Brain pericyte (primary cell): ENCODE results near the gene SMIM1.
A peak's percentile ranks its signal among the peaks of the same experiment; 100 is the strongest.
"Not testable (repeated sequence)": the region's sequence is repeated elsewhere in the genome, so short reads cannot be mapped to it uniquely, and the experiment has no call there.

Experiments
- DNase-seq: peaks from one replicate; pipeline ENCODE4 v3.0.0-alpha.2; 2012; ENCODE audit warnings: low read depth, low spot score

The SMIM1 gene, protein sequence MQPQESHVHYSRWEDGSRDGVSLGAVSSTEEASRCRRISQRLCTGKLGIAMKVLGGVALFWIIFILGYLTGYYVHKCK

DNA sequence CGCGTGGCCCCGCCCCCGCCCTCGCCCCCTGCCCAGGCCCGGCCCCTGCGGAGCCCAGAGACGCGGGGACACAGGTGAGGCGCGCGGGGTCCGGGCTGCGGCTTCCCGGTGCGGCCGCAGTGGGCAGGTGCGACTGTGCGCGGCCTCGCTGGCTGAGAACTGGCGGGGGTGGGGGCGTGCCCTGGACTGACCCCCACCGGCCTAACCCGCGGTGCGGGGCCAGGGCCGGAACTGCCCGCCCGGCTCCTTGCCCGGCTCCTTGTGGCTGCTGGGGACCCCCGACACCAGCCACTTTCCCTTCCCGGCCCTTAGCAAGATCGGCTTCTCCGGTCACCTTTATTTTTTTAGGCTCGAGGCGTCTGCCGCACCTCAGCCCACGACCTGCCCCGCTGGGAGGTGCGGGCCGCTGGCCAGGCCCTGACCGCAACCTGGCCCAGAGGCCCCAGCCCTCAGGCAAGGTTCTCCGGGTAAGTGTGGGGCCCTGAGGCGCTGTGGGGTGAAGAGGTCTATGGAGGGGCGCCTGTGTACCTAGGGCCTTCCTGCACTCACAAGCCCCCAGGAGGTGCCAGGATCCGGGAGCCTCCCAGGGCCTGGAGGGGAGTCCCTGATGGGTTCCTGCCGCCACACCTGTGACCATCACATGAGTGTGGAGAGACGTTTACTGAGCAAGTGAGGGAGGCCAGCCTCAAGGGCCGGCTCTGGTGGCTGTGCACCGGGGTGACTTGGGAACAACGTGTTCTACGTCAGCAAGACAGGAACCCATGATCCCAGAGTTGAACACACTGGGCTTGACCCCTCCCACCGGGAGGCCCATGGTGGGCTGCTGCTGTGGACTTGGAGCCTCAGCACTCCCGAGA is at the start of gene SMIM1:
SMIM1 (plus strand) TSS at position 35 of the 857 bp plus-strand sequence. CDS start 2,625 bp downstream, outside the sequence.
- DNase-seq, result no peak

- no peak for DNase-seq
These were observed 49.7 kb upstream of the SMIM1 start for GRCh38 chr1:3722846-3723245.

- not testable (repeated sequence) for DNase-seq
These were observed 48.0 kb upstream of the SMIM1 start for GRCh38 chr1:3724416-3725030.

GRCh38 chr1:3725366-3725765 is 47.2 kb upstream of the SMIM1 start:
- DNase-seq, result no peak

- no peak for DNase-seq
These were observed 45.3 kb upstream of the SMIM1 start for GRCh38 chr1:3727042-3727824.

GRCh38 chr1:3727825-3728776 is 44.4 kb upstream of the SMIM1 start:
- no peak for DNase-seq

DNA sequence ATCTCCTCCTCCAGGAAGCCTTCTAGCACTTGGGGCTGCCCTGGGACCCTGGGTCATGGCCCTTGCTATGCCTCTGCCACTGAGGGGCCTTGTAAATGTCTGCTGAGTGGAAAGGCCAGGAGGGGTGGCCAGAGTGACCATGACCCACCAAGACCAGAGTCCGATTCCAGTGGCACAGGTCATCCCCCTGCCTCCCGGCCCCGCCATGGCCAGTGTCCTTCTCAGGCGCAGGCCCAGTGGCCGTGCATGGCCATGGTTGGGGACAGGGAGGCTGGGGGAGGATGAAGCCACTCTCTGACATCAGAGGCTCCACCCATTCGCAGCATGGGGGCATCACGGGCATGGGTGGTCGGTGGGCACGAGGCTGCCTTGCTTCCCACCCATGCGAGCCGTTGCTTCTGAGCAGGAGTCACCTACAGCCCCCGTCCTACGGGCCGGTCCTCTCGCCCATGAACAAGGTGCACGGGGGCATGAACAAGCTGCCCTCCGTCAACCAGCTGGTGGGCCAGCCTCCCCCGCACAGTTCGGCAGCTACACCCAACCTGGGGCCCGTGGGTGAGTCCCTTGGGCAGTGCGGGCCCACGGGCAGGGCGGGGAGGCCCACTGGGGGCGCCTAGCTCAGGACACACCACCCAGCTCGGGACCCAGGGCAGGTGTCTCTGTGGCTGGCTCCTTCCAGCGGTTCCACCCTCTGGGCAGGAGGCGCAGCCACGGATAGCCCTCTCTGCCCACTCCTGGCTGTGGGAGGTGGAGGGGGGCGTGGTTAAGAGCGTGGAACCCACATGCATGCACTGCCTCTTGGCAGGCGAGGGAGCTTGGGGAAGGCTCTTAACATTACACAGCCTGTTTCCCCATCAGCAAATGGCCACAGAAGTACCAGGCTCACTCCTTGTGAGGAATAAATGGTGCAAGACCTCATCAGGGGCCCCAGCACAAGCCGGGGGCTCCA is 42.7 kb upstream of the SMIM1 start:
- no peak for DNase-seq

DNA sequence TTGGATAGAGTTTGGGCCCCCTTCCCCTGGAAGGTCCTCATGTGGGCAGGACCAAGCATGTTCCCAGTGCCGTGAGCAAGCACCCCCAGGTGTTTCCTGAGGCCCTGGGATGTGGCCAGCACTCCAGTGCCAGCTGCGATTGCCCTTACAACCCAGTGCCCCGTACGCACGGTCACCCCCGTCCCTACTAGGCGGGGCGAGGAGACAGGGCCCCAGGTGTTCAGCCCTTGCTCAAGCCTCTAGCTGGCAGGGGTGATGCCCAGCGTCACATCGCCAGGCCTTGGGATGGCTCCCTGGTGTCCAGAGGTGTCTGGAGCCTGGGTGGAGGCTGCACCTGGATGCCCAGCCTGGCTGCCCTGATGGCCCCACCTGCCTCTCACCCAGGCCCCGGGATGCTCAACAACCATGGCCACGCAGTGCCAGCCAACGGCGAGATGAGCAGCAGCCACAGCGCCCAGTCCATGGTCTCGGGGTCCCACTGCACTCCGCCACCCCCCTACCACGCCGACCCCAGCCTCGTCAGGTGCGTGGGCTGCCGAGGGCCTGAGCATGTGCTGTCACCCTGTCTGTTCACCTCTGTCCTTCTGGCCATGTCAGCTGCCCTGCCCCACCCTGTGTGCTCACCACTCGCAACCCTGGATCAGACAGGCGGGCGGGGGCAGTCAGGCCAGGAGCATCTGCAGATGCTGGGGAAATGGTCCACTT is 41.9 kb upstream of the SMIM1 start:
- no peak for DNase-seq

DNA sequence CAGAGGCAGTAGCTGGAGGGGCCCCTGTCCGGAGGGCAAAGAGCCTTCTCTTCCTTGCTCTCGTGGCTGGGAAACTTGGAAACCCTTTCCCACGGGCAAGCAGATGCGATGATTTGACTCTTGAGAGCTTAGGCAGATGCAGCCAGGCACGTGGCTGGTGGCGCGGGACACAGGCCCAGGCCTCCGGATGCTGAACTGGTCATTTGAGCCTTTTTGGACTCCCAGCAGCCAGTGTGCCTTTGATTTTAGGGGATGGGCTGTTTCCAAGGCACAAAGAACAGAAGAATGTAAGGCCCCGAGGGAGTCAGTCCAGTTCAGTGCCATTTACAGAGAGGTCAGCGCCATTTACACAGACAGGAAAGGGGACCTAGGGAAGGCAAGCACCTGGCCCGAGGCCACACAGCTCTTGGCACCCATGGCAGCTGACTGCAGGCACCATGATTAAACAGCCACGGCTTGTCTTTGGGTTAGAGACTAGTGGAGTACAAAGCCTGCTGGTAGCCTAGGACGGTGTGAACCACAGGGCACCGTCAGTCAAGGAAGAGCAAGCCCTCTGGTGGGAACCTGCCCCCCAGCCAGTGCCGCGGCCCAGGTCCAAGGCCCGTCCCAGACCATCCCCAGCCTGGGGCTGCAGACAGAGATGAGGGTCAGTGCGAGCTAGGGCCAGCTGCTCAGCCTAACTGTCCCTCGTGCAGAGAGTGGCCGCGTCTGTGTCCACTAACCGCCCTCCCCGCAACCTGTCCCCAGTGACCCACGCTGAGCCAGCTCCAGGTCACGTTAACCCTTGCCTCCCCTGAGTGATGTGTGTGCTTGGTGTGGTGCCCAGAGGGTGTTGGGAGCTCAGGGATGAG is 40.7 kb upstream of the SMIM1 start:
- DNase-seq, result no peak

DNA sequence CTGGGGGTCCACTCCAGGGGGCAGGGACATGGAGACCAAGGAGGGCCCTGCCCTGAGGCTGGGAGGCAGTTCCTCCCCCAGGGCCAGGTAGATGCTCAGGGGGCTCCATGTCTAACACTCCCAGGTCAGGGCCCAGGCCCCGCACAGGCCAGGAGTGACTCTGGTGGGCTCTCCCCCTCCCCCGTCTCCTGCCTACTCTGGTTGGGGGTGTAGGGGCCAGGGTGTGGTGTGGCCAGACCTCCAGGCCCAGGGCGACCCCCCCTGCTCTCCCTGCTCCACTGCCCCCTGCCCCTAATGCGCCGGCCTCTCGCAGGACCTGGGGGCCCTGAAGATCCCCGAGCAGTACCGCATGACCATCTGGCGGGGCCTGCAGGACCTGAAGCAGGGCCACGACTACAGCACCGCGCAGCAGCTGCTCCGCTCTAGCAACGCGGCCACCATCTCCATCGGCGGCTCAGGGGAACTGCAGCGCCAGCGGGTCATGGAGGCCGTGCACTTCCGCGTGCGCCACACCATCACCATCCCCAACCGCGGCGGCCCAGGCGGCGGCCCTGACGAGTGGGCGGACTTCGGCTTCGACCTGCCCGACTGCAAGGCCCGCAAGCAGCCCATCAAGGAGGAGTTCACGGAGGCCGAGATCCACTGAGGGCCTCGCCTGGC is 40.0 kb upstream of the SMIM1 start:
- DNase-seq, result no peak

DNA sequence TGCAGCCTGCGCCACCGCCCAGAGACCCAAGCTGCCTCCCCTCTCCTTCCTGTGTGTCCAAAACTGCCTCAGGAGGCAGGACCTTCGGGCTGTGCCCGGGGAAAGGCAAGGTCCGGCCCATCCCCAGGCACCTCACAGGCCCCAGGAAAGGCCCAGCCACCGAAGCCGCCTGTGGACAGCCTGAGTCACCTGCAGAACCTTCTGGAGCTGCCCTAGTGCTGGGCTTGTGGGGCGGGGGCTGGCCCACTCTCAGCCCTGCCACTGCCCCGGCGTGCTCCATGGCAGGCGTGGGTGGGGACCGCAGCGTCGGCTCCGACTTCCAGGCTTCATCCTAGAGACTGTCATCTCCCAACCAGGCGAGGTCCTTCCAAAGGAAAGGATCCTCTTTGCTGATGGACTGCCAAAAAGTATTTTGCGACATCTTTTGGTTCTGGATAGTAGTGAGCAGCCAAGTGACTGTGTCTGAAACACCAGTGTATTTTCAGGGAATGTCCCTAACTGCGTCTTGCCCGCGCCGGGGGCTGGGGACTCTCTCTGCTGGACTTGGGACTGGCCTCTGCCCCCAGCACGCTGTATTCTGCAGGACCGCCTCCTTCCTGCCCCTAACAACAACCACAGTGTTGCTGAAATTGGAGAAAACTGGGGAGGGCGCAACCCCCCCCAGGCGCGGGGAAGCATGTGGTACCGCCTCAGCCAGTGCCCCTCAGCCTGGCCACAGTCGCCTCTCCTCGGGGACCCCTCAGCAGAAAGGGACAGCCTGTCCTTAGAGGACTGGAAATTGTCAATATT is 39.3 kb upstream of the SMIM1 start:
- DNase-seq, result no peak

- DNase-seq, result no peak
These were observed 38.5 kb upstream of the SMIM1 start for GRCh38 chr1:3733883-3734589.

- no peak for DNase-seq
These were observed 37.9 kb upstream of the SMIM1 start for GRCh38 chr1:3734602-3735001.

GRCh38 chr1:3735027-3735681 is 37.4 kb upstream of the SMIM1 start:
- no peak for DNase-seq

DNA sequence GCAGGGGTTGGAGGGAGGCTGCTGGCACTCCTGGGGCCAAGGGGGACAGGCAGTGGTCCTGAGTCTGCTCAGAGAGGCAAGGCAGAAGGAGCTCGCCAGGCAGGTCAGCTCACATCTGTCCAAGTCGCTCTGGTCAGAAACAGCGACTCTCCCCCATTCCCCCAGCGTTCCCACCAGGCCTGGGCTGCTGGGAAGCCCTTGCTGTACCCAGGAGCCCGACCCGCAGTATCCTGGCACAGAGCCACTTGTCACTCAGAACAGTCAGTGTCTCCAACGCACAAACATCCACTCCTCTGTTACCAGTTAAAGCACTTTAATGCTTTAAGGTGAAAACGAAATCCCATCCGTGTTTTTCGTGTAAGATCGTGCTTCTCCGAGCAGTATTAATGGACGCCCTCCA is 36.9 kb upstream of the SMIM1 start:
- no peak for DNase-seq

DNA sequence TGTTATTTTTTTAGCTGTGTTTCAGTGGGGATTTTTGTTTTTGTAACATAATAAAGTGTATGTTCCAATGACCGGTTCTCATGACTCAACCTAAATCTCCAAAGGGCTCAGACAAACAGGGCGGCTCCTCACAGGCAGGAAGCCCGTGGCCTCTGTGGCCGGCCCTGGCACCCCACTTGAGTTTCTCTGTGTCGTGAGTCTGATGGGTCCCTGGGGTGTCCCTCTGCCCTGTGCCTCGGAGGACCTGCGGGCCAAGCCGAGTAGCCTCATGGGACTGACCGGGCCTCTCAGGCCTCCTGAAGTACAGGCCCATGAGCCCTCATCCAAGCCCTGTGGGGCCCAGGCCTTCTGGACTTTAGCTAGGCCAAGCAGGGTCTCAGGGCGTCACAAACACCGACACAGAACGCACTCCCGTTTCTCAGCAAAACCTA is 36.4 kb upstream of the SMIM1 start:
- DNase-seq, result peak; percentile 75
